GM12874 (cell line): ENCODE results near the gene TECR.

Experiments used
- CTCF ChIP-seq: IDR thresholded peaks from 2 replicates; pipeline ENCODE4 v1.5.1; 2011; ENCODE audit warnings: low read depth, mild to moderate bottlenecking, control low read depth, low read length, moderate library complexity; ENCODE audit not compliant: insufficient read depth

The TECR gene

GRCh38 chr19:14571695-14572490, 42.5 kb downstream of the TECR start, which contains the start of gene NDUFB7:
TSS of gene NDUFB7 (minus strand) at chr19:14572066. CDS start at chr19:14572000, 66 bp downstream.
- peak; percentile 91 for TF ChIP-seq CTCF

- no peak for TF ChIP-seq CTCF
These were observed 46.1 kb downstream of the TECR start for GRCh38 chr19:14575428-14575980.

- TF ChIP-seq CTCF, result no peak
These were observed 47.0 kb downstream of the TECR start for GRCh38 chr19:14576363-14576762.

GRCh38 chr19:14577264-14577663, 47.9 kb downstream of the TECR start:
- no peak for TF ChIP-seq CTCF

GRCh38 chr19:14577885-14578427, 48.6 kb downstream of the TECR start:
- TF ChIP-seq CTCF, result no peak

- TF ChIP-seq CTCF, result peak; percentile 36; the same call in 1 of the 2 replicates
These were observed 51.3 kb downstream of the TECR start for GRCh38 chr19:14580623-14581237.

GRCh38 chr19:14582894-14583340, 53.5 kb downstream of the TECR start, which contains the start of gene CLEC17A:
TSS of gene CLEC17A (plus strand) at chr19:14583084. CDS start at chr19:14583161, 77 bp downstream.
- no peak for TF ChIP-seq CTCF
